ENCODE measurements around the gene XPR1. TPM values are rescaled to one million over a fixed set of nuclear protein-coding genes. Genes with fewer than 3 reads are reported as not detected.

The XPR1 gene
- total RNA-seq, 4 donors from 2014 or later = 6.8 to 23.1 (median 17.2) TPM

DNA sequence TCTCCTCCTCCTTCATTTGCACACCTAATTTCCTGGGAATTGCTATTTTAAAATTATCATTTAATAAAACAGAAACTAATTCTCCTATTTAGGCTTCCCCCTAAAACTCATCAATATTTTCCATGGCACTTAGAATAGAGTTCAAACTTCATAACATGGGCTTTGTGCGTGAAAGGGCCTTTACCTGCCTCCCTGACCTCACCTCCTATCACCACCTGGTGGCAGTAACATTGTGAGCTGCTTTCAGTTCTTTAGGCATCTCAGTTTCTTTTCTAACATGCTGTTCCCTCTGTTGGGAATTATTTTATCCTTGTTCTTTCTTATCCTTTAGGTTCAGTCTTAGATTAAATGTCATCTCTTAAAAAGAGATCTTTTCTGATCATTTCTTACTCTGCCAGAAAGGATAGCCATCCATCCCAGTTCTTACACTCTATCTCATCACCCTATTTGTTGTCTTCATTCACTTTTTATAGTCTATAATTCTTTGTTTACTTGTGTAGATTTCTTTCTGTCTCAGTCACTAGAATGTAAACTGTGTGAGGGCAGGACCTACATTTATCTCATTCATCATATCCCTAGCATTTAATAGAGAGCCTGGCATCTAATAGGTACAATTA is 147.1 kb downstream of the XPR1 start:
- 94 to 100% methylated on average over 1 of the region's 1 CpG for WGBS, 2 donors
- H3K4me1 ChIP-seq = peaks cover 0 to 7% (median 0%) of the 10 kb centered on the region in 3 donors
- no peak overlapping the region for H3K4me3 ChIP-seq
- no peak overlapping the region for H3K27ac ChIP-seq
- H3K36me3 ChIP-seq = no peaks in the 10 kb centered on the region
- DNase-seq = no peak
- no peaks in the 10 kb centered on the region for H3K9me3 ChIP-seq
- TF ChIP-seq, protein P1, sequence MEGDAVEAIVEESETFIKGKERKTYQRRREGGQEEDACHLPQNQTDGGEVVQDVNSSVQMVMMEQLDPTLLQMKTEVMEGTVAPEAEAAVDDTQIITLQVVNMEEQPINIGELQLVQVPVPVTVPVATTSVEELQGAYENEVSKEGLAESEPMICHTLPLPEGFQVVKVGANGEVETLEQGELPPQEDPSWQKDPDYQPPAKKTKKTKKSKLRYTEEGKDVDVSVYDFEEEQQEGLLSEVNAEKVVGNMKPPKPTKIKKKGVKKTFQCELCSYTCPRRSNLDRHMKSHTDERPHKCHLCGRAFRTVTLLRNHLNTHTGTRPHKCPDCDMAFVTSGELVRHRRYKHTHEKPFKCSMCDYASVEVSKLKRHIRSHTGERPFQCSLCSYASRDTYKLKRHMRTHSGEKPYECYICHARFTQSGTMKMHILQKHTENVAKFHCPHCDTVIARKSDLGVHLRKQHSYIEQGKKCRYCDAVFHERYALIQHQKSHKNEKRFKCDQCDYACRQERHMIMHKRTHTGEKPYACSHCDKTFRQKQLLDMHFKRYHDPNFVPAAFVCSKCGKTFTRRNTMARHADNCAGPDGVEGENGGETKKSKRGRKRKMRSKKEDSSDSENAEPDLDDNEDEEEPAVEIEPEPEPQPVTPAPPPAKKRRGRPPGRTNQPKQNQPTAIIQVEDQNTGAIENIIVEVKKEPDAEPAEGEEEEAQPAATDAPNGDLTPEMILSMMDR (IDR thresholded peaks at IDR 0.05) = peak in 1 of 6 experiments; percentile 43
- TF ChIP-seq POLR2A (IDR thresholded peaks at IDR 0.05) = no peak
- H3K27me3 ChIP-seq = no peaks in the 10 kb centered on the region
- intact Hi-C loops (cut with DNase I) = no loop called here

DNA sequence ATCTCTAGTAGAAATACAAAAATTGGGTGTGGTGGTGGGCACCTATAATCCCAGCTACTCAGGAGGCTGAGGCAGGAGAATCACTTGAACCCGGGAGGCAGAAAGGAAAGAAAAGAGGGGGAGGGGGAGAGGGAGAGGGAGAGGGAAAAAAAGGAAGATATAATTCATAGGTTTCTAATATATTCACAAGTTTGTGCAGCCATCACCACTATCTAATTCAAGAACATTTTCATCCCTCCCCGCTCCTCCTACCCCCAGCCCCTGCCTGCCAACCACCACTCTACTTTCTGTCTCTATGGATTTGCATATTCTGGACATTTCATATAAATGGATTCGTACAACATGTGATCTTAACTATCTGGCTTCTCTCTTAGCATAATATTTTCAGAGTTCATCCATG is 147.8 kb downstream of the XPR1 start:
- 91 to 92% methylated on average over 3 of the region's 3 CpGs for WGBS, 2 donors
- Histone ChIP-seq H3K9me3 (no peaks in the 10 kb centered on the region), H3K27ac (no peak overlapping the region), H3K36me3 (no peaks in the 10 kb centered on the region), H3K4me3 (no peak overlapping the region), H3K4me1 (peaks cover 0 to 7% (median 0%) of the 10 kb centered on the region in 3 donors), H3K27me3 (no peaks in the 10 kb centered on the region)
- no peak for DNase-seq
- intact Hi-C loops (cut with DNase I) = no loop called here
- TF ChIP-seq, protein P1 (IDR thresholded peaks at IDR 0.05) = no peak

DNA sequence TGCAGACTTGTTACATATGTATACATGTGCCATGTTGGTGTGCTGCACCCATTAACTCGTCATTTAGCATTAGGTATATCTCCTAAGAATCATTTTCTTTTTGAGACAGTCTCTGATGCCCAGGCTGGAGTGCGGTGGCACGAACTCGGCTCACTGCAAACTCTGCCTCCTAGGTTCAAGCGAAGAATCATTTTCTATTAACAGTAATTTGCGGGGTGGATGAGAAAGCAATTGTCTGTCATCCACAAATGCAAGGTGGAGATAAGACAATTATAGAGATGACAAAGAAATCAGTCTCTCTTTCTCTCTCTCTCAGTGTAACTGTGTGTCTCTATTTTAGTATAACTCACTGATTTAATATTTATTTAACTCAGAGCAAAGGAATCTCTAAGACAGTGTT is 149.9 kb downstream of the XPR1 start:
- TF ChIP-seq POLR2A (IDR thresholded peaks at IDR 0.05) = no peak
- TF ChIP-seq, protein P1 (IDR thresholded peaks at IDR 0.05) = no peak
- Histone ChIP-seq H3K36me3 (no peaks in the 10 kb centered on the region), H3K9me3 (no peaks in the 10 kb centered on the region), H3K27me3 (no peaks in the 10 kb centered on the region), H3K4me1 (no peaks in the 10 kb centered on the region), H3K27ac (no peak overlapping the region), H3K4me3 (no peak overlapping the region)
- 91 to 94% methylated on average over 6 of the region's 6 CpGs for WGBS, 2 donors
- no peak for DNase-seq
- intact Hi-C loops (cut with DNase I) = no loop called here

DNA sequence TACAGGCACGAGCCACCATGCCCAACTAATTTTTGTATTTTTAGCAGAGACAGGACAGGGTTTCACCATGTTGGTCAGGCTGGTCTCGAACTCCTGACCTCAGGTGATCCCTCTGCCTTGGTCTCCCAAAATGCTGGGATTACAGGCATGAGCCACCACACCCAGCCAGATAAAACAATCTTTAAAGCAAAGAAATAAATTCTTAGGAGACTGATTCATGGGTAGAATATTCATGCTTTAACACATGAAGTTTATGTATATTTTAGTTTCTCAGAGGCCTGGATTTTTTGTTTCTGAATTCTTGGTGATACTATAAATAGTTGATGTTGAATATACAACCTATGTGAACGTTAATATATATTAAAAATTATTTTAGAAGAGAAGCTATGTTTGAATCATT is 153.5 kb downstream of the XPR1 start:
- Histone ChIP-seq H3K27me3 (no peaks in the 10 kb centered on the region), H3K36me3 (peaks cover 0 to 17% (median 0%) of the 10 kb centered on the region in 3 donors), H3K4me1 (no peaks in the 10 kb centered on the region), H3K4me3 (no peak overlapping the region), H3K9me3 (no peaks in the 10 kb centered on the region), H3K27ac (no peak overlapping the region)
- DNase-seq = no peak
- intact Hi-C loops (cut with DNase I) = no loop called here
- WGBS, 2 donors = 80 to 83% methylated on average over 3 of the region's 3 CpGs
- TF ChIP-seq, protein P1 (IDR thresholded peaks at IDR 0.05) = no peak
- no peak for TF ChIP-seq POLR2A (IDR thresholded peaks at IDR 0.05)

DNA sequence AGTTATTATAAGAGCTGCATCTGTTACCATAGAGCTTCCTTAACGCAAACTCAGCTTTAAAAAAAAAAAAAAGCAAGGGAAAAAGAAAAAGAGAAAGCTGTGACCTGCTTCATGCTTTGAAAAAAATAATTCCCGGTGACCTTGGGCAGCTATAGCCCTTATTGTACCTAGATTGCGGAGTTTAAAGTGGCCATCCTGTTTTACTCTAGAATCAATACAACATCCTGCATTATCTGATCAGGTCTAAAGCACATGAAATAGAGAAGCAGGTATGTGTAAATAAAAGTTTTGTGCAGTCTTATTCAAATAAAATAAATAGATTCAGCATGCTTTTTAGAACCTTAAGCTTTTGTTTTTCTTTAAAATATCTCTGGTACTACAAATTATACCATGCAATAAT is 154.1 kb downstream of the XPR1 start:
- H3K27me3 ChIP-seq = no peaks in the 10 kb centered on the region
- no peak overlapping the region for H3K4me3 ChIP-seq
- TF ChIP-seq, protein P1 (IDR thresholded peaks at IDR 0.05) = no peak
- no peak for TF ChIP-seq POLR2A (IDR thresholded peaks at IDR 0.05)
- H3K4me1 ChIP-seq = no peaks in the 10 kb centered on the region
- WGBS, 2 donors = 75 to 89% methylated on average over 3 of the region's 3 CpGs
- no peak overlapping the region for H3K27ac ChIP-seq
- no peaks in the 10 kb centered on the region for H3K9me3 ChIP-seq
- DNase-seq = no peak
- intact Hi-C loops (cut with DNase I) = no loop called here
- peaks cover 0 to 17% (median 0%) of the 10 kb centered on the region in 3 donors for H3K36me3 ChIP-seq
